WERI-Rb-1 (cell line): ENCODE data around the gene LEMD1.
"Not testable (repeated sequence)": the region's sequence is repeated elsewhere in the genome, so short reads cannot be mapped to it uniquely, and the experiment has no call there.

Source experiments
- DNase-seq: peaks from one replicate; pipeline ENCODE4 v3.0.0-alpha.2; 2020
- H3K27ac ChIP-seq: fragments of 250-450 bp; sonication (Bioruptor Pico); 2 replicates; pipeline ENCODE4 v1.5.1; 2020; ENCODE audit warnings: mild to moderate bottlenecking, moderate library complexity
- H3K27me3 ChIP-seq: fragments of 250-450 bp; sonication (Bioruptor Pico); 2 replicates; pipeline ENCODE4 v1.5.1; 2021; ENCODE audit warnings: mild to moderate bottlenecking, low read depth, moderate library complexity; ENCODE audit not compliant: insufficient read depth, severe bottlenecking
- H3K36me3 ChIP-seq: fragments of 250-450 bp; sonication (Bioruptor Pico); 2 replicates; pipeline ENCODE4 v1.5.1; 2020; ENCODE audit warnings: mild to moderate bottlenecking, moderate library complexity
- H3K4me3 ChIP-seq: 2 replicates; pipeline ENCODE4 v1.5.1; 2011; ENCODE audit warnings: low read depth, mild to moderate bottlenecking, control low read depth, low read length
- H3K9me3 ChIP-seq: fragments of 250-450 bp; sonication (Bioruptor Pico); 2 replicates; pipeline ENCODE4 v1.5.1; 2021; ENCODE audit warnings: mild to moderate bottlenecking, moderate library complexity; ENCODE audit not compliant: severe bottlenecking
- TF ChIP-seq, protein P1 (sequence below): IDR thresholded peaks from 2 replicates; pipeline ENCODE4 v1.5.1; 2011; ENCODE audit warnings: low read depth, mild to moderate bottlenecking, control low read depth, inconsistent platforms, low read length

LEMD1 gene

DNA sequence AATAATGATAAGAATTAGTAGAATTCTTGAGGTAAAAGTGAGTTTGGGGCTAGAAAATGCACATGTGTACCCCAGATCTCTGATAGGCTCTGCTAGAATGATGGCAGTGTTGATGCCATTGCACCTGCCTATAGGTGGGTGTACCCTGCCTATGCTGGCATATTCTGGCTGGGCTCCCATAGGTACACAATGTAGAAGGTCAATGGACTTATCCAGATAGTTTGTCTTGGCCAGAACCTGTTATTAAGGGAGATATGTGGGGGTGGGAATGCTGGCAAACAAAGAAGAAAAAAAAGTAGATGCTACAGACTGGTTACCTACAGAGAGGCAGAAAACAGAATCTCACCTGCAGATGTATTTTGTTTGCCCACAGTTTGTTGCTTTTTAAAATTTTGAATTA, 51.1 kb downstream of the LEMD1 start:
- H3K4me3 ChIP-seq, result no peak overlapping the region
- H3K36me3 ChIP-seq, result no peaks in the 10 kb centered on the region
- no peak overlapping the region for H3K27ac ChIP-seq
- no peaks in the 10 kb centered on the region for H3K27me3 ChIP-seq
- DNase-seq, result no peak
- TF ChIP-seq, protein P1, sequence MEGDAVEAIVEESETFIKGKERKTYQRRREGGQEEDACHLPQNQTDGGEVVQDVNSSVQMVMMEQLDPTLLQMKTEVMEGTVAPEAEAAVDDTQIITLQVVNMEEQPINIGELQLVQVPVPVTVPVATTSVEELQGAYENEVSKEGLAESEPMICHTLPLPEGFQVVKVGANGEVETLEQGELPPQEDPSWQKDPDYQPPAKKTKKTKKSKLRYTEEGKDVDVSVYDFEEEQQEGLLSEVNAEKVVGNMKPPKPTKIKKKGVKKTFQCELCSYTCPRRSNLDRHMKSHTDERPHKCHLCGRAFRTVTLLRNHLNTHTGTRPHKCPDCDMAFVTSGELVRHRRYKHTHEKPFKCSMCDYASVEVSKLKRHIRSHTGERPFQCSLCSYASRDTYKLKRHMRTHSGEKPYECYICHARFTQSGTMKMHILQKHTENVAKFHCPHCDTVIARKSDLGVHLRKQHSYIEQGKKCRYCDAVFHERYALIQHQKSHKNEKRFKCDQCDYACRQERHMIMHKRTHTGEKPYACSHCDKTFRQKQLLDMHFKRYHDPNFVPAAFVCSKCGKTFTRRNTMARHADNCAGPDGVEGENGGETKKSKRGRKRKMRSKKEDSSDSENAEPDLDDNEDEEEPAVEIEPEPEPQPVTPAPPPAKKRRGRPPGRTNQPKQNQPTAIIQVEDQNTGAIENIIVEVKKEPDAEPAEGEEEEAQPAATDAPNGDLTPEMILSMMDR, result no peak
- no peaks in the 10 kb centered on the region for H3K9me3 ChIP-seq

DNA sequence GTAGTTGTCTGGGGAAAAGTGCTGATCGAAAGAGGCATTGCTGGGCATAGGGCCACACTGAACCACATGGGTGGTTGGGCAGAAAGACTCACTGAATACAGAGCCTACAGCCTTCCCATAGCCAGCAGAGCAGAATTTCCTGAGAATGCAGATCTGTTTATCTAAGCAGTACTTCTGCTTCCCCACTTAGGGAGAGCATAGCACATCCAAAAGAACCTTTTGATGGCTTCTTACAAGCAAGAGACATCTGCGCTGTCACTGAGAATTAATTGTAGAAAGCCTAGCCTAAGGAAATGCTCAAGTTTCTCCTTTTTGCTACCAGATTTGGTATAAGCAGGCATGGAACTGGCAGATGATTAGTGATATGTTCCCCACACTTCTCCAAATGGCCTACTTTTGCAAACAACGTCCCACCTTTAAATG, 52.1 kb downstream of the LEMD1 start:
- H3K9me3 ChIP-seq, result no peaks in the 10 kb centered on the region
- no peaks in the 10 kb centered on the region for H3K27me3 ChIP-seq
- no peaks in the 10 kb centered on the region for H3K36me3 ChIP-seq
- H3K4me3 ChIP-seq, result no peak overlapping the region
- DNase-seq, result no peak
- TF ChIP-seq, protein P1, result no peak
- no peak overlapping the region for H3K27ac ChIP-seq

DNA sequence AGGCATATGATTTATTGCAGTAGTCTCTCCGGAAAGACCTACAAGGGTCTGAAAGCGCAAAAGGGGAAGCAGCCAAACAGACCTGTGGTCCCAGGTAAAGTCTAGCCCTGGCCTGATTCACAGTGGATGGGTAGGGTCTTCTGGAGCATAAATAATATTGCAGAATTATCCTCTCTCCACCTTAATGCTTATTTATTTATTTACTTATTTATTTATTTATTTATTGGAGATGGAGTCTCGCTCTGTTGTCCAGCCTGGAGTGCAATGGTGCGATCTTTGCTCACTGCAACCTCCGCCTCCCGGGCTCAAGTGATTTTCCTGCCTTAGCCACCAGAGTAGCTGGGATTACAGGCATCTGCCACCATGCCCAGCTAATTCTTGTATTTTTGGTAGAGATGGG, 53.4 kb downstream of the LEMD1 start:
- DNase-seq, result no peak

DNA sequence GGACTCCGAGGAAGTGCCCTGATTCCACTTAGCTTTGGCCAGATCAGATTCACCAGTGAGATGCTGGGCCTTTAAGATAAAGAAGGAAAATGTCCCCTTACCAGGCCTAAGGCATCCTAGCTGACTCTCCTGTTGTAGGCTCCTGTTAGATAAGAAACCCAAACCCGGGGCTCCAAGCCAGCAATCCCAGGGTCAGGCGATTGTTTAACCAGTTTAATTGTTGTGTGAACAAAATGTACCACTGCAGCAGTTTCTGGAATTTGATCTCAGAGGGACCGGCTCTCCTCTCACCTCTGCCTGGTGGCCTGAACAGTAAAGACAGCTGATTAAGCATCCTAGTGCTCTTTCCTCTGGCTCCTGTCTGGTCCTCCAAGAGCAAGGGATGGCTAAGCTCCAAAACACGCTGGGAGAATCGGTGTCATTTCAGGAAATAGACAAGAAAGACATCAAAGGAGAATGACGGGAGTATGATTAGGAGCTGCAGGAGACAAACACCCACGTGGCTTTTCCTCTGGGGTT, 55.9 kb downstream of the LEMD1 start:
- Histone ChIP-seq H3K4me3 (no peak overlapping the region), H3K36me3 (no peaks in the 10 kb centered on the region), H3K9me3 (no peaks in the 10 kb centered on the region), H3K27ac (peak overlapping the region; percentile 6), H3K27me3 (no peaks in the 10 kb centered on the region)
- no peak for DNase-seq
- TF ChIP-seq, protein P1, result no peak

More for the DNA sequence above, 53.4 kb downstream of the LEMD1 start:
- no peaks in the 10 kb centered on the region for H3K27me3 ChIP-seq
- TF ChIP-seq, protein P1, result no peak
- H3K9me3 ChIP-seq, result no peaks in the 10 kb centered on the region
- H3K4me3 ChIP-seq, result no peak overlapping the region
- H3K36me3 ChIP-seq, result no peaks in the 10 kb centered on the region
- H3K27ac ChIP-seq, result no peak overlapping the region

DNA sequence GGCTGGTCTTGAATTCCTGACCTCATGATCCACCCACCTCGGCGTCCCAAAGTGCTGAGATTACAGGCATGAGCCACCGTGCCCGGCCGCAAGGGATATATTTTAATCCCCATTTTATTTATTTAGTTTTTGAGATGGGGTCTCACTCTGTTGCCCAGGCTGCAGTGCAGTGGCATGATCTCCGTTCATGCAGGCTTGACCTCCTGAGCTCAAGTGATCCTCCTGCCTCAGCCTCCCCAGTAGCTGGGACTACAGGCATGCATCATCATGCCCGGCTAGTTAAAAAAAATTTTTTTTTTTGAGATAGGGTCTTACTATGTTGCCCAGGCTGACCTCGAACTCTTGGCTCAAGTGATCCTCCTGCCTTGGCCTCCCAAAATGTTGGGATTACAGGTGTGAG, 56.8 kb downstream of the LEMD1 start:
- not testable (repeated sequence) for H3K27me3 ChIP-seq, H3K27ac ChIP-seq, H3K36me3 ChIP-seq, DNase-seq, H3K9me3 ChIP-seq, H3K4me3 ChIP-seq

DNA sequence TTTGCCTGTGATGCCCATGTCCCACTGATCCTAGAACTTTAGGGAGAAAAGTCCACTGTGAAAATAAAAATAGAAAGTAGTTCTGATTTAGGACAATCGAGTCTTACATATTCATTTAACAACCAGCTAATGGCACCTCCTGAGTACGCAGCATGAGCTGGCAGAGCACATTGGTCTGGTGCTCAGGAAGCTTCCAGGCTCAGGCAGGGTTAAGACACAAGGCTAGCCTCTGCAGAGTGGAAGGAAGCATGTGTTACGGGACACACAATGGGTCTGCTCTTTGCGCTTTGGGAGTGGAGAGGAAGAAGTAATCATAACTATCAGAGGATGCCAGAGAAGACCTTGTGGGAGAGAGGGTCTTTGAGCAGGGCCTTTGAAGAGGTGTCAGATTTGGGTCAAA, 61.0 kb downstream of the LEMD1 start:
- no peaks in the 10 kb centered on the region for H3K36me3 ChIP-seq
- no peak overlapping the region for H3K4me3 ChIP-seq
- peak overlapping the region; percentile 97 for H3K27ac ChIP-seq
- H3K27me3 ChIP-seq, result no peaks in the 10 kb centered on the region
- TF ChIP-seq, protein P1, result no peak
- no peaks in the 10 kb centered on the region for H3K9me3 ChIP-seq
- DNase-seq, result no peak
